Uterus (tissue), 2 donors: Measurements from ENCODE around the gene FBLIM1.

Source experiments
- POLR2A ChIP-seq, 2 donors: fragments of 450-650 bp; IDR thresholded peaks; one replicate each; pipeline ENCODE4 v1.6.1; 2016; ENCODE audit warnings: antibody characterized with exemption in 2 of 2, mild to moderate bottlenecking in 1 of 2, moderate library complexity in 1 of 2
- TF ChIP-seq, protein P1 (sequence below), 4 experiments: fragments of 200-600 bp in 2 of 4; fragments of 450-650 bp in 2 of 4; sonication (generic) in 2 of 4; IDR thresholded peaks; one replicate each; pipeline ENCODE4 v1.5.1; 2016 to 2019; ENCODE audit warnings: antibody characterized with exemption in 4 of 4, mild to moderate bottlenecking in 2 of 4, moderate library complexity in 1 of 4

GRCh38 chr1:15717418-15718125, 41.0 kb upstream of the FBLIM1 start:
- TF ChIP-seq, protein P1, sequence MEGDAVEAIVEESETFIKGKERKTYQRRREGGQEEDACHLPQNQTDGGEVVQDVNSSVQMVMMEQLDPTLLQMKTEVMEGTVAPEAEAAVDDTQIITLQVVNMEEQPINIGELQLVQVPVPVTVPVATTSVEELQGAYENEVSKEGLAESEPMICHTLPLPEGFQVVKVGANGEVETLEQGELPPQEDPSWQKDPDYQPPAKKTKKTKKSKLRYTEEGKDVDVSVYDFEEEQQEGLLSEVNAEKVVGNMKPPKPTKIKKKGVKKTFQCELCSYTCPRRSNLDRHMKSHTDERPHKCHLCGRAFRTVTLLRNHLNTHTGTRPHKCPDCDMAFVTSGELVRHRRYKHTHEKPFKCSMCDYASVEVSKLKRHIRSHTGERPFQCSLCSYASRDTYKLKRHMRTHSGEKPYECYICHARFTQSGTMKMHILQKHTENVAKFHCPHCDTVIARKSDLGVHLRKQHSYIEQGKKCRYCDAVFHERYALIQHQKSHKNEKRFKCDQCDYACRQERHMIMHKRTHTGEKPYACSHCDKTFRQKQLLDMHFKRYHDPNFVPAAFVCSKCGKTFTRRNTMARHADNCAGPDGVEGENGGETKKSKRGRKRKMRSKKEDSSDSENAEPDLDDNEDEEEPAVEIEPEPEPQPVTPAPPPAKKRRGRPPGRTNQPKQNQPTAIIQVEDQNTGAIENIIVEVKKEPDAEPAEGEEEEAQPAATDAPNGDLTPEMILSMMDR (IDR thresholded peaks at IDR 0.05), result no peak
- no peak for TF ChIP-seq POLR2A (IDR thresholded peaks at IDR 0.05)
